ENCODE results near the gene RNF34. TPM values are rescaled to one million over a fixed set of nuclear protein-coding genes. Genes with fewer than 3 reads are reported as not detected.
A peak's percentile ranks its signal among the peaks of the same experiment; 100 is the strongest.

The RNF34 gene
- total and polyA plus RNA-seq, 10 donors = 20.8 to 62.6 (median 52.0) TPM

GRCh38 chr12:121465921-121466793 is 66.2 kb downstream of the RNF34 start:
- 5 to 12% (median 6%) methylated on average over 40 to 70 of the region's 70 CpGs for WGBS, 5 donors
- H3K9me3 ChIP-seq = no peaks in the 10 kb centered on the region
- H3K4me1 ChIP-seq = peaks cover 15 to 79% (median 49%) of the 10 kb centered on the region in 6 donors
- peak overlapping the region; percentile 10 to 85 (median 64) for H3K4me3 ChIP-seq
- intact Hi-C loops (cut with DNase I; ENCODE audit: low total_unique reads) = no loop called here
- DNase-seq = peak; percentile 90
- TF ChIP-seq POLR2AphosphoS5 (IDR thresholded peaks at IDR 0.05) = peak in 1 of 3 donors; percentile 25
- no peak for TF ChIP-seq CTCF (IDR thresholded peaks at IDR 0.05 in 8 of 11, conservative IDR thresholded peaks at IDR 0.05 in 3 of 11)
- no peak for TF ChIP-seq POLR2A (IDR thresholded peaks at IDR 0.05)
- H3K27ac ChIP-seq = peak overlapping the region in 7 of 8 donors; percentile 58 to 93 (median 88)
- peaks cover 0 to 6% (median 0%) of the 10 kb centered on the region in 6 donors for H3K36me3 ChIP-seq
- H3K27me3 ChIP-seq (replicated peaks in 1 of 7) = no peaks in the 10 kb centered on the region

- DNase-seq = peak; percentile 97
- peak overlapping the region; percentile 75 to 93 (median 86) for H3K27ac ChIP-seq
- no peaks in the 10 kb centered on the region for H3K27me3 ChIP-seq (replicated peaks in 1 of 7)
- peaks cover 15 to 79% (median 42%) of the 10 kb centered on the region in 6 donors for H3K4me1 ChIP-seq
- H3K4me3 ChIP-seq = peak overlapping the region; percentile 38 to 85 (median 64)
- TF ChIP-seq CTCF (IDR thresholded peaks at IDR 0.05 in 8 of 11, conservative IDR thresholded peaks at IDR 0.05 in 3 of 11) (no peak), POLR2AphosphoS5 (IDR thresholded peaks at IDR 0.05) (peak in 1 of 3 donors; percentile 73), POLR2A (IDR thresholded peaks at IDR 0.05) (peak in 1 of 3 donors; percentile 34)
- H3K9me3 ChIP-seq = no peaks in the 10 kb centered on the region
- WGBS, 5 donors = 0 to 1% (median 0%) methylated on average over 32 to 139 of the region's 139 CpGs
- intact Hi-C loops (cut with DNase I; ENCODE audit: low total_unique reads) = no loop called here
- H3K36me3 ChIP-seq = peaks cover 0 to 6% (median 0%) of the 10 kb centered on the region in 6 donors
These were observed 67.1 kb downstream of the RNF34 start for GRCh38 chr12:121466794-121467637.

- peaks cover 15 to 75% (median 38%) of the 10 kb centered on the region in 6 donors for H3K4me1 ChIP-seq
- H3K4me3 ChIP-seq = peak overlapping the region; percentile 38 to 85 (median 64)
- no peak for DNase-seq
- H3K27me3 ChIP-seq (replicated peaks in 1 of 7) = no peaks in the 10 kb centered on the region
- H3K9me3 ChIP-seq = no peaks in the 10 kb centered on the region
- intact Hi-C loops (cut with DNase I; ENCODE audit: low total_unique reads) = no loop called here
- H3K36me3 ChIP-seq = peaks cover 0 to 6% (median 0%) of the 10 kb centered on the region in 6 donors
- TF ChIP-seq POLR2AphosphoS5 (IDR thresholded peaks at IDR 0.05) (peak in 2 of 3 donors; percentile 59 to 68), CTCF (IDR thresholded peaks at IDR 0.05 in 8 of 11, conservative IDR thresholded peaks at IDR 0.05 in 3 of 11) (no peak)
- WGBS, 5 donors = 10 to 15% (median 12%) methylated on average over 20 to 48 of the region's 48 CpGs
- peak overlapping the region in 7 of 8 donors; percentile 36 to 93 (median 80) for H3K27ac ChIP-seq
These were observed 68.0 kb downstream of the RNF34 start for GRCh38 chr12:121467638-121468498.

Data from spleen (tissue), 11 donors.